ENCODE measurements around the gene TTC28.

Gene TTC28

DNA sequence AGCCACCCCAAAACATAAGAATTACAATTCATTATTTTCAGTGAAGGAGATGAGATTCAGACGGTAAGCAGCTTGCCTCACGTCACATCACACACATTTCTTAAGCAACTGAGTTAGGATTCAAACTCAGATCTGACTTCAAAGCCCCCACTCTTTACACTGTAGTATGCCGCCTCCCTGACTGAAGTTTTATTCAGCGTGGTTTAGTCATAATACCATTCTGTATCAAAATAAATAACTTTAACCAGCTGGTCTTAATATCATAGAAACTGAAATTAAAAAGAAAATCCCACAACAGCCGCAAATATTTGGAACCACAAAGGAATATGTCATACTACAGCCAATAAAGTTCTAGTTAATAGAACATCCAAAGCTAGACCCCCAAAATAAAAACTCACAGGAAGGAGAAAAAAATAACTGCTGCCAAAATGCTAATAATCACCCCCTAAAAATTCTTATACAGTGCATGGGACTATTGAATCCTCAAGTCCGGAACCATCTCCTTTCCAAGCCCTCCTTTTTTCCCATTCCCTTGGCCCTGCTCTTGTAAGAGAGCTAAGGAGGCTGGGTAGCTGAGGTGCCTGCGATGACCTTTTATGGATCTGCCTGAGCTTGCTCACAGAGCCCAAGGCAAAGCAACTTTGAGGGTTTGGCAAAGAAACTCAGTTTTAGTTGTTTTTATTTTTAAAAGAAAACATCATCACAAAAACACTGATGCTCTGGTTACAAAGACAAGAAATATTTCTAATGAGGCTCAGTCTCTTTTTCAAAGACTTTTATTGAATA is 334.5 kb downstream of the TTC28 start:
- no peak for DNase-seq

- DNase-seq = no peak
Observed at GRCh38 chr22:28341001-28341400, 338.6 kb downstream of the TTC28 start.

- peak; percentile 8 for DNase-seq
Observed at GRCh38 chr22:28333088-28333487, 346.6 kb downstream of the TTC28 start.

DNA sequence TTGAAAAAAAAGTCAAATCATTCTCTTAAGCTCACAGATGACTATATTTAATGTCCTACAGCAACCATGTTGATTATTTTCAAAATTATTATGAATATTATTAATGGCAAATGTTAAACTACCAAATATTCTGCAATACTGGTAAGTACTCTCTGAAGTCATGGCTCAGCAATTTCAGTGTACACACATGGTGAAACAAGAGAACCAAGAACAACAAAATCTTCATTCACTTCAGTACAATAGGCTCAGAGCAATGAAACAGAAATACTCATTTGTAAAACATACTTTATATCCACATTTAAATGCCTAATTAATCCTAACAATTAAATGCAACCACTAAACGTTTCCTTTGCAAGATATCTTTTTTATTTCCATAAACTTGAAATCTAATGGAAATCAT is 347.2 kb downstream of the TTC28 start:
- DNase-seq = peak; percentile 23

- no peak for DNase-seq
Observed at GRCh38 chr22:28331695-28332094, 347.9 kb downstream of the TTC28 start.

- DNase-seq = no peak
Observed at GRCh38 chr22:28329186-28330073, 350.2 kb downstream of the TTC28 start.

DNA sequence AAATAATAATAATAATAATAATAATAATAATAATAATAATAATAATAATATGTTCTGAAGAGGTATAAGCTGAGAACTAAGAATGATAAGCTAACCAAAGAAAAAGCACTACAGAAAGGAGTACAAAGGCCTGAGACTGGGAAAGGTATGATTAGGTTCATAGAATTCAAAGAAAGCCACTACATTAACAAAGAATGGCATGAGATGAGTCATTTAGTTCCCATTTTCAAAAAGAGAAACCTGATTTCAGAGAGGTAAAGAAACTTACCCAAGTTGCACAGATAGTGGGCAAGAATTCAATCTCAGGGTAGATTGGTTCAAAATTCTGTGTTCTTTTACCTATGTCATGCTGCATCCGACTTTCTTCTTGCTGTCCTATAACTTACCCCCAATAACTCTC is 350.9 kb downstream of the TTC28 start:
- no peak for DNase-seq

GRCh38 chr22:28316014-28316413 is 363.6 kb downstream of the TTC28 start:
- DNase-seq = no peak

DNA sequence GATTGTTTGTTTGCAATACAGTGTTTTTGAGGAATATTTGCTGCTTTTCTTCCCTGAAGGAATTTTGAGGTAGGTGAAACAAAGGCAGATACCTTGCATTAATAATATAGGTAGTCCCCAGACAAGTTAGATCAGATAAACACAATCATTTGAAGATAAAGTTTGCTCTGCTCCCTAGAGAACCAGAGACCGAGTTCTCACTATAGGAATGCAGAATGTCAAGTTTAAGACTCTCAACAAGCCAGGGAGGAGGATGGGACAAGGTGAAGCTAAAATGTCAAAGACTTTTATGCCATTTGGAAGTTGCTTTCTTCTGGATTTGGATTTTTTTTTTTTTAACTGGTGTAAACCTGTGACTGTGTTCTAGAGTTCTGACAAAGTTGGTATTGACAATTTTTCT is 364.7 kb downstream of the TTC28 start:
- DNase-seq = no peak

GRCh38 chr22:28310299-28310698 is 369.3 kb downstream of the TTC28 start:
- DNase-seq = no peak

DNA sequence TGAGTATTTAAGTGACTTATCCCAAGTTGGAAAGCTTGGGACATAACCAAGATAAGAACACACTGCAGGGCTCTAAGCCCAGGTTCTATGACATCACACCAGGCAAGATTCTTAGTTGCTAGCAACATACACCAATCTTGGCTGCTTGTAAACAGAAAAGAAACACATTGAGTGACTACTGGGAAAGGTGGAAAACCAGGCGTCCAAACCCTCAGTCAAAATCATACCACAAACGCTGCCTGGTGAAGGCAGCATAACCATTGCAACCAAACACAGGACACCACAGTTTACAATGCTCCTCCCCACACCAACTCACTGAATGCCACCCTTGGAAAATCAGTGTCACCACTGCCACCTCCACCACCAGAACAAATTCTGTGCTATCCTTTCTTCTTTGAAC is 379.9 kb downstream of the TTC28 start:
- no peak for DNase-seq

DNA sequence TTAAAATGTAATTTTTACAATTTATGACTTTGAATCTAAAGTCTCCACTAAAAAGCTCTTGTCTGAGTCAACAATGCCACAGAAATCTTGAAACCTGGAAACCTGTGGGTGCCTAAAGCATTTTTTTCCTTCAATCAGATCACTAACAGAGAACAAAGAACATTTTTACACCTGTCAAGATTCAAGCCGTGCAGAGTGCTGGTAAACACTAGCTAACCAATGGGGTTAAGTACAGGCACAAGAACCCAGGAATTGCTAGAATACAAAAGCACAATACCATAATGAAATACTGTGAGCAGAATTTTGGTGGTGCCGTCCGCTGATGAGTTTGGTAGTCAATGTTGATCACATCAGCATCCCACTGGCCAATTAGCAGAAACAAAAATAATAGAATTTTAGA is 380.3 kb downstream of the TTC28 start:
- DNase-seq = peak; percentile 36

DNA sequence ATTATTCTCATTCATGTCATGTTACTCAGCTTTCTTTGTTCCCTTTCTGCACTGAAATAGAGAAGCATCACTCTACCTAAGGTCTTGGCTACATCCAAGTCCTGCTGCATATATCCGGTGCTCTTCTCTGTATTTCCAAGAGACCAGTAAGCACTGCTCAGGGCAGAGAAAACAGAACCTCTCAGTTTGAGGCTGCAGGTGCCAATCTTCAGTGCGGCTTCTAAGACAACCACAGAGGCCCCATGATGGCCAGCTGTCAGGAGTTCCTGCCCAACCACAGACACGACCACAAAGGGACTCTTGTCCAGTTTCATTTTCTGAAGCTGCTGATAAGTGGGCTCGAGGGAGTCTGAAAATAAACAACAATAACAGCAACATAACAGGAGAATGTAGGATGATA is 382.1 kb downstream of the TTC28 start:
- peak; percentile 31 for DNase-seq

DNA sequence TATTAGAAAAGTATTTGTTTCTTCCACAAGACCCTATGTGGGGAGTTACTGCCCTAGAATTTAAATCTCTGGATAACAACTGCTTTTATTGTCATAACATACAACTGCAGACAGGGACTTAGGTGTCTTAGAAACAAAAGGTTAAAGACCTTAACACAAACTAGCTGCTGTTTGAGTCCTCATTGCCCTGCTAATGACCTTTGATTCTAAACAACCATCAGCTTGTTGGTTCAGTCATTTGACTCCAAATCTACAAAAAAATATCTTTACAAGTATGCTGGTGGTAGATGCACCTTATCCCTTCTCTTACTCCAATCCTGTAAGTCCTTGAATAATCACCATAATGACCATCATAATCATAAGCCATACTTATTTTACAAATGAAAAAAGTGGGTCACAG is 383.2 kb downstream of the TTC28 start:
- DNase-seq = no peak

- no peak for DNase-seq
Observed at GRCh38 chr22:28283068-28283654, 396.5 kb downstream of the TTC28 start.

- no peak for DNase-seq
Observed at GRCh38 chr22:28282405-28283067, 397.1 kb downstream of the TTC28 start.

- no peak for DNase-seq
Observed at GRCh38 chr22:28279888-28280287, 399.8 kb downstream of the TTC28 start.

DNA sequence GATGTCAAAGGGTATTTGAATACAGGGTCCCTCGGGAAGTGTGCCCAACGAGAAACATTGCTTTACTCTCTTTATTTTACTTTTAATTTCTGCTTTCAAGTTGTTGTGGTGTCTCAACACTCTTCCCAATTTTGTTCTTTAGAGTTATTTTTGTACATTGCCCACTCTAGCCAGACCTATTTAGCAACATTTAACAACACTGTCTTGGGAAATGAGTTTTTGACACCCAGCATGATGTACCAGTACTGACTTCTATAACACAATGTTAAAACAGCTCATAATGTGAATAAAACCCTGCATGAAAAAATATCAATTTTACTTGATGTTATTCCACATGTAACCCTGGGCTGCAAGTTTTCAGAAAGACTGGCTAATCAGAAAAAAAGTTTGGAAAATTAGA is 410.4 kb downstream of the TTC28 start:
- no peak for DNase-seq

GRCh38 chr22:28268850-28269249 is 410.8 kb downstream of the TTC28 start:
- DNase-seq = no peak

- DNase-seq = no peak
Observed at GRCh38 chr22:28268171-28268570, 411.5 kb downstream of the TTC28 start.

DNA sequence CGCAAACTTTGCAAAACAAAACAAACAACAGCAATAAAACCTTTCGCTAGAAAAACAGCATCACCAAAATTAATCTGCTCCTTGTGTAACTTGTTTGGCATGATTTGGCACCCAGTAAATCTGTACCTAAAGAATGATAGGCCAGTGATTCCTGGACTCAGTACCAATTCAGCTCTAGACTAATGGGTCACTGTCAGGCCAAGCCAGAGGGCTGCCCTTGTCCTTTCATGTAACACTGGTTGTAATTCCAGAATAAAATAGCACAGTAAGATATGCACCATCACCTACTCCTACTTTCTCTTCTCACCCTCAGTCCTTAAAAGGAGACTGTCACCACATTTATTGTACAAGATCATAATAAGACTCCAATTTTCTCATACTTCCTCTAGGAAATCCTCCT is 419.0 kb downstream of the TTC28 start:
- DNase-seq = no peak

DNA sequence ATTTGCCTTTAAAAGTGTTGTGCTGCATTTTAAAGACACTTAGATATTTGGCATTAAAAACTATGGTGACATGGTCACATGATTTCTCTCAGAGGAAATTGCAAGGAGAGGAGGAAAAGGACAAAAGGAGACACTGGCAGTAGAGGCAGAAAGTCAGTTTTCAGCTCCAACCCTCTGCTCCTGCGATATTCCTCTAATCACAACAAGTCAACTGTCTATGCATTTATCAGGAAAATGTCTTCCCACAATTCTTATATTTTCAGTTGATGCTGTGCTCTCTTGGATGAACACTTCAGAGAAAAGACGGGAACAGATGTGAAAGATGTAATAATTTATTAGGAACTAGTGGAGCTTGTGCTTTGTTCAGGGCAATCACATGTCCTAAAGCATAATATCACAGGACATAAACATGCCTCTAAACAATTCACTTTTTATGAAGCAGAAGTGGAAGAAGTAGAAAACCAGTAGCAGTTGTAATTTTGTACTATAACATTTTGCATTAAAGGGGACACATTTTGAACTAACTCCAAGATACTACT is 419.8 kb downstream of the TTC28 start:
- DNase-seq = no peak

- DNase-seq = no peak
Observed at GRCh38 chr22:28254396-28254795, 425.2 kb downstream of the TTC28 start.

Data from DMS79 (cell line).